A549 (cell line): ENCODE measurements around the gene MYBL2.

Source experiments
- BHLHE40 ChIP-seq: IDR thresholded peaks from 2 replicates; pipeline ENCODE4 v1.6.1; 2012; ENCODE audit warnings: low read depth, low read length, inconsistent platforms
- CEBPB ChIP-seq, 2 experiments: fragments of >200 bp in 1 of 2; sonication (Bioruptor Twin) in 1 of 2; formaldehyde crosslinking in 1 of 2; IDR thresholded peaks; 2 replicates each; pipeline ENCODE4 v1.6.1; 2012 to 2016
- CTCF ChIP-seq: fragments of >200 bp; sonication (Bioruptor Twin); formaldehyde crosslinking; IDR thresholded peaks from 3 replicates; pipeline ENCODE4 v1.5.1; 2016
- KDM1A ChIP-seq: fragments of 200-600 bp; sonication (generic); IDR thresholded peaks from 2 replicates; pipeline ENCODE4 v1.6.1; 2016; ENCODE audit warnings: low read depth, mild to moderate bottlenecking
- NR3C1 ChIP-seq: fragments of >200 bp; sonication (Bioruptor Twin); formaldehyde crosslinking; IDR thresholded peaks from 3 replicates; pipeline ENCODE4 v1.6.1; 2017
- POLR2A ChIP-seq: IDR thresholded peaks from 2 replicates; pipeline ENCODE4 v1.6.1; 2012; ENCODE audit warnings: mild to moderate bottlenecking, low read length
- RAD21 ChIP-seq, 2 experiments: fragments of >200 bp in 1 of 2; sonication (Bioruptor Twin) in 1 of 2; formaldehyde crosslinking in 1 of 2; IDR thresholded peaks in 1 of 2; conservative IDR thresholded peaks in 1 of 2; 2 replicates in 1 of 2; 3 replicates in 1 of 2; pipeline ENCODE4 v1.6.1; 2012 to 2018; ENCODE audit warnings: inconsistent platforms in 1 of 2
- RARB ChIP-seq: fragments of 250-450 bp; sonication (Bioruptor Pico); IDR thresholded peaks from 2 replicates; pipeline ENCODE4 v1.8.0; 2021; ENCODE audit warnings: mild to moderate bottlenecking, moderate library complexity
- RFX5 ChIP-seq: fragments of 450-650 bp; IDR thresholded peaks from 2 replicates; pipeline ENCODE4 v1.7.1; 2014; ENCODE audit warnings: antibody characterized with exemption, mild to moderate bottlenecking, moderate library complexity
- TP53 ChIP-seq: fragments of 250-450 bp; sonication (Bioruptor Pico); IDR thresholded peaks from 2 replicates; pipeline ENCODE4 v1.5.0; 2021; ENCODE audit warnings: mild to moderate bottlenecking, moderate library complexity
- ZC3H11A ChIP-seq: fragments of 450-650 bp; IDR thresholded peaks from 2 replicates; pipeline ENCODE4 v1.6.1; 2014; ENCODE audit warnings: antibody characterized with exemption, mild to moderate bottlenecking
- TF ChIP-seq, protein P1 (sequence below): fragments of >200 bp; sonication (Bioruptor Twin); formaldehyde crosslinking; IDR thresholded peaks from 3 replicates; pipeline ENCODE4 v1.6.1; 2016
- TF ChIP-seq, protein P2 (sequence below): IDR thresholded peaks from 2 replicates; pipeline ENCODE4 v1.6.1; 2012

DNA sequence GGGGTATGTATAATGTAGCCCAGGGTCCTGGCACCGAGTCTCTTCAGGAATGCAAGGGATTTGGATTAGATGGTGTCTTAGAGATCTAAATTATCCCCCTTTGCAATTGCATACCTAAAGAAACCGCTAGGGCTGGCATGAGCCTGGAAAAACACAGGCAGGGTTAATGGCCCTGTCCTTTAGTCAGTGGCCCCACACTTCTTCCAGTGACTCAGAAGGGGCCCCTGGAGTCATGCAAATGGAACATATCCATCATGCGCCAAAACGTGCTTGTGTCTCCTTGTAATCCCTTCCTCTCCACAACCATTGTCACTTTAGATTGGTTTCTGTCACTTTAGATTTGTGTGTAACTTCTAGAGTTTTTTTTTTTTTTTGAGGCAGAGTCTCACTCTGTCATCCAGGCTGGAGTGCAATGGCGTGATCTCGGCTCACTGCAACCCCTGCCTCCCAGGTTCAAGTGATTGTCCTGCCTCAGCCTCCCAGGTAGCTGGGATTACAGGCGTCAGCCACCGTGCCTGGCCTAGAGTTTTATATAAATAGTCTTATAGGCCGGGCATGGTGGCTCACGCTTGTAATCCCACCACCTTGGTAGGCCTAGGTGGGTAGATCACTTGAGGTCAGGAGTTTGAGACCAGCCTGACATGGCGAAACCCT is 8.7 kb upstream of the MYBL2 start:
- TF ChIP-seq POLR2A (no peak), CTCF (no peak), TP53 (CRISPR knock-in tag) (no peak), RAD21 (conservative IDR thresholded peaks at IDR 0.05 in 1 of 2, IDR thresholded peaks at IDR 0.05 in 1 of 2) (no peak), RARB (CRISPR knock-in tag) (no peak), CEBPB (IDR thresholded peaks at IDR 0.05) (no peak), BHLHE40 (no peak), ZC3H11A (no peak), NR3C1 (no peak), KDM1A (no peak), RFX5 (no peak)
- TF ChIP-seq, protein P1, sequence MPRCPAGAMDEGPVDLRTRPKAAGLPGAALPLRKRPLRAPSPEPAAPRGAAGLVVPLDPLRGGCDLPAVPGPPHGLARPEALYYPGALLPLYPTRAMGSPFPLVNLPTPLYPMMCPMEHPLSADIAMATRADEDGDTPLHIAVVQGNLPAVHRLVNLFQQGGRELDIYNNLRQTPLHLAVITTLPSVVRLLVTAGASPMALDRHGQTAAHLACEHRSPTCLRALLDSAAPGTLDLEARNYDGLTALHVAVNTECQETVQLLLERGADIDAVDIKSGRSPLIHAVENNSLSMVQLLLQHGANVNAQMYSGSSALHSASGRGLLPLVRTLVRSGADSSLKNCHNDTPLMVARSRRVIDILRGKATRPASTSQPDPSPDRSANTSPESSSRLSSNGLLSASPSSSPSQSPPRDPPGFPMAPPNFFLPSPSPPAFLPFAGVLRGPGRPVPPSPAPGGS, result no peak
- TF ChIP-seq, protein P2, sequence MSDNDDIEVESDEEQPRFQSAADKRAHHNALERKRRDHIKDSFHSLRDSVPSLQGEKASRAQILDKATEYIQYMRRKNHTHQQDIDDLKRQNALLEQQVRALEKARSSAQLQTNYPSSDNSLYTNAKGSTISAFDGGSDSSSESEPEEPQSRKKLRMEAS, result no peak
